ENCODE results near the gene STAT5B. TPM values are rescaled to one million over a fixed set of nuclear protein-coding genes. Genes with fewer than 3 reads are reported as not detected.

Gene STAT5B
- total and polyA plus RNA-seq, 2 of the 13 experiments (the other 11 are each of a cell fraction or from before 2014, with no cell fraction given): 21.0 to 42.8 TPM

DNA sequence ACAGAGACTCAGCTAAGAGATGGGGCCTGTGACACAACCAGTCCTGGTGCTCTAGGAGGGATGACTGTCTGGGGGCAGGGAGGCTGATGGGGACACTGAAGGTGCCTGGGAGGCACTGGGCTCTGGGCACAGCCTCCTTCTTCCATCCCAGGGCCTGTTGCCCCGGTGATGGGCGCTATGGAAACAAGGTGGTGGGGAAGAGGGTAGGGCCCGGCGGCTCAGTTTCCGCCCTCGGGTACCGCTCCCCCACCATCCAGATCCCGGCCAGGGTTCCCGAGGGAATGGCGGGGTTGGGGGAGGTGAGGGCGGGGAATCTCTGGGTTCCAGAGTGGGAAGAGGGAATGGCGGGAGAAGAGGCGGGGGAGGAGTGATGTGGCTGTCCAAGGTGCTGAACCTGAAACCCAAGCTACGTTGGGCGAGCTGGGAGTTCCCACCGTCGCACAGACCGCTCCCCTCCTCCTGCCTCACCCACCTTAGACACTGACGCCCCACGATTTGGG is 96.2 kb downstream of the STAT5B start (continued):
- TF ChIP-seq TFDP1 (CRISPR knock-in tag; IDR thresholded peaks at IDR 0.05; ENCODE audit: borderline replicate concordance): peak; percentile 79; the same call in 1 of the 2 replicates
- TF ChIP-seq, protein P1, sequence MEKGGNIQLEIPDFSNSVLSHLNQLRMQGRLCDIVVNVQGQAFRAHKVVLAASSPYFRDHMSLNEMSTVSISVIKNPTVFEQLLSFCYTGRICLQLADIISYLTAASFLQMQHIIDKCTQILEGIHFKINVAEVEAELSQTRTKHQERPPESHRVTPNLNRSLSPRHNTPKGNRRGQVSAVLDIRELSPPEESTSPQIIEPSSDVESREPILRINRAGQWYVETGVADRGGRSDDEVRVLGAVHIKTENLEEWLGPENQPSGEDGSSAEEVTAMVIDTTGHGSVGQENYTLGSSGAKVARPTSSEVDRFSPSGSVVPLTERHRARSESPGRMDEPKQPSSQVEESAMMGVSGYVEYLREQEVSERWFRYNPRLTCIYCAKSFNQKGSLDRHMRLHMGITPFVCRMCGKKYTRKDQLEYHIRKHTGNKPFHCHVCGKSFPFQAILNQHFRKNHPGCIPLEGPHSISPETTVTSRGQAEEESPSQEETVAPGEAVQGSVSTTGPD (CRISPR knock-in tag; IDR thresholded peaks at IDR 0.05): no peak
- no peak for TF ChIP-seq AHDC1 (CRISPR knock-in tag; IDR thresholded peaks at IDR 0.05; ENCODE audit: borderline replicate concordance)
- no peak for TF ChIP-seq MAFG (CRISPR knock-in tag; IDR thresholded peaks at IDR 0.05)
- TF ChIP-seq, protein P2, sequence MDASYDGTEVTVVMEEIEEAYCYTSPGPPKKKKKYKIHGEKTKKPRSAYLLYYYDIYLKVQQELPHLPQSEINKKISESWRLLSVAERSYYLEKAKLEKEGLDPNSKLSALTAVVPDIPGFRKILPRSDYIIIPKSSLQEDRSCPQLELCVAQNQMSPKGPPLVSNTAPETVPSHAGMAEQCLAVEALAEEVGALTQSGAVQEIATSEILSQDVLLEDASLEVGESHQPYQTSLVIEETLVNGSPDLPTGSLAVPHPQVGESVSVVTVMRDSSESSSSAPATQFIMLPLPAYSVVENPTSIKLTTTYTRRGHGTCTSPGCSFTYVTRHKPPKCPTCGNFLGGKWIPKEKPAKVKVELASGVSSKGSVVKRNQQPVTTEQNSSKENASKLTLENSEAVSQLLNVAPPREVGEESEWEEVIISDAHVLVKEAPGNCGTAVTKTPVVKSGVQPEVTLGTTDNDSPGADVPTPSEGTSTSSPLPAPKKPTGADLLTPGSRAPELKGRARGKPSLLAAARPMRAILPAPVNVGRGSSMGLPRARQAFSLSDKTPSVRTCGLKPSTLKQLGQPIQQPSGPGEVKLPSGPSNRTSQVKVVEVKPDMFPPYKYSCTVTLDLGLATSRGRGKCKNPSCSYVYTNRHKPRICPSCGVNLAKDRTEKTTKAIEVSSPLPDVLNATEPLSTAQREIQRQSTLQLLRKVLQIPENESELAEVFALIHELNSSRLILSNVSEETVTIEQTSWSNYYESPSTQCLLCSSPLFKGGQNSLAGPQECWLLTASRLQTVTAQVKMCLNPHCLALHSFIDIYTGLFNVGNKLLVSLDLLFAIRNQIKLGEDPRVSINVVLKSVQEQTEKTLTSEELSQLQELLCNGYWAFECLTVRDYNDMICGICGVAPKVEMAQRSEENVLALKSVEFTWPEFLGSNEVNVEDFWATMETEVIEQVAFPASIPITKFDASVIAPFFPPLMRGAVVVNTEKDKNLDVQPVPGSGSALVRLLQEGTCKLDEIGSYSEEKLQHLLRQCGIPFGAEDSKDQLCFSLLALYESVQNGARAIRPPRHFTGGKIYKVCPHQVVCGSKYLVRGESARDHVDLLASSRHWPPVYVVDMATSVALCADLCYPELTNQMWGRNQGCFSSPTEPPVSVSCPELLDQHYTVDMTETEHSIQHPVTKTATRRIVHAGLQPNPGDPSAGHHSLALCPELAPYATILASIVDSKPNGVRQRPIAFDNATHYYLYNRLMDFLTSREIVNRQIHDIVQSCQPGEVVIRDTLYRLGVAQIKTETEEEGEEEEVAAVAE (CRISPR knock-in tag; IDR thresholded peaks at IDR 0.05; ENCODE audit: borderline replicate concordance): peak; percentile 94
- no peak for TF ChIP-seq HDAC6 (IDR thresholded peaks at IDR 0.05; ENCODE audit: low read depth, low read length)
- peak; percentile 63; the same call in 1 of the 2 replicates for TF ChIP-seq TFDP2 (CRISPR knock-in tag; IDR thresholded peaks at IDR 0.05)
- TF ChIP-seq KDM4B (CRISPR knock-in tag; IDR thresholded peaks at IDR 0.05): peak; percentile 92
- TF ChIP-seq MXI1 (IDR thresholded peaks at IDR 0.05; ENCODE audit: borderline replicate concordance, low read depth, low read length): peak; percentile 46; the same call in 1 of the 3 replicates
- TF ChIP-seq BHLHE40 (IDR thresholded peaks at IDR 0.05; ENCODE audit: low read length): no peak
- TF ChIP-seq GTF3A (CRISPR knock-in tag; conservative IDR thresholded peaks at IDR 0.05): no peak
- TF ChIP-seq SOX5 (CRISPR knock-in tag; IDR thresholded peaks at IDR 0.05; ENCODE audit: borderline replicate concordance): peak; percentile 50; the same call in 1 of the 2 replicates
- TF ChIP-seq, protein P3, sequence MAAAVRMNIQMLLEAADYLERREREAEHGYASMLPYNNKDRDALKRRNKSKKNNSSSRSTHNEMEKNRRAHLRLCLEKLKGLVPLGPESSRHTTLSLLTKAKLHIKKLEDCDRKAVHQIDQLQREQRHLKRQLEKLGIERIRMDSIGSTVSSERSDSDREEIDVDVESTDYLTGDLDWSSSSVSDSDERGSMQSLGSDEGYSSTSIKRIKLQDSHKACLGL (CRISPR knock-in tag; IDR thresholded peaks at IDR 0.05): peak; percentile 37; the same call in 1 of the 2 replicates
